HEK293T (cell line): ENCODE results near the gene SLC31A2.

Source experiments
- ARNT ChIP-seq: fragments of 450-650 bp; IDR thresholded peaks from 2 replicates; pipeline ENCODE4 v1.6.1; 2017; ENCODE audit warnings: mild to moderate bottlenecking
- CTBP1 ChIP-seq: fragments of 450-650 bp; IDR thresholded peaks from 2 replicates; pipeline ENCODE4 v1.6.1; 2016; ENCODE audit warnings: borderline replicate concordance
- FOXA1 ChIP-seq: fragments of 450-650 bp; IDR thresholded peaks from 2 replicates; pipeline ENCODE4 v1.6.1; 2016; ENCODE audit warnings: mild to moderate bottlenecking
- FOXM1 ChIP-seq: fragments of 450-650 bp; IDR thresholded peaks from 2 replicates; pipeline ENCODE4 v1.6.1; 2017; ENCODE audit warnings: mild to moderate bottlenecking, borderline replicate concordance
- L3MBTL2 ChIP-seq: fragments of 450-650 bp; conservative IDR thresholded peaks from 2 replicates; pipeline ENCODE4 v1.6.1; 2016; ENCODE audit warnings: mild to moderate bottlenecking
- NFRKB ChIP-seq: fragments of 450-650 bp; IDR thresholded peaks from 2 replicates; pipeline ENCODE4 v1.6.1; 2016; ENCODE audit warnings: mild to moderate bottlenecking, moderate library complexity
- SP1 ChIP-seq: fragments of 450-650 bp; IDR thresholded peaks from 2 replicates; pipeline ENCODE4 v1.6.1; 2017

- TF ChIP-seq ARNT = no peak
- TF ChIP-seq SP1 = no peak
- TF ChIP-seq NFRKB = no peak
- TF ChIP-seq FOXA1 = no peak
- TF ChIP-seq FOXM1 = no peak
- TF ChIP-seq L3MBTL2 = no peak
- no peak for TF ChIP-seq CTBP1
Observed at GRCh38 chr9:113177251-113177650, 26.4 kb downstream of the SLC31A2 start.
